GM19351 (cell line): Measurements from ENCODE around the gene FHIT.

Experiments used
- ATAC-seq: cut with Tn5 transposase; IDR thresholded peaks from one replicate; pipeline ENCODE4 v1.9.1; 2021; ENCODE audit warnings: mild to moderate bottlenecking, moderate library complexity; ENCODE audit not compliant: unreplicated experiment

The FHIT gene

DNA sequence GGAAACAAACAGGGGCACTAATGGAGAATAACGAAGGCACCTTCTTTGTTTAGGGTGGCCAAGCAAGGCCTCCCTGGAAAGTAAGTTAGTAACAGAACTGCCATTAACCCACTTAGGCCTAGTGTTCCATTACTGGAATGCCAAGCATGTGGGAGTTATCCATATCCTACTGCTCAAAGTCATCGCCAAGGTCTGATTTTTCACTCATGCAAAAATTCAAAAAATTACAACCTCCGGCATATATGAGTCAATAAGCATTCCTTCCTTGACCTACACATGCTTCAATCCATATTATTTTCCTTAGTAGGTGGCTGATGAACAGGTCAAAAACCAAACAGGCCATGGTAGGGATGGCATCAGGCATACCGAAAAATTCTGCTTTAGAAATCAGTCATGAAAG is 1097.2 kb downstream of the FHIT start:
- no peak for ATAC-seq

DNA sequence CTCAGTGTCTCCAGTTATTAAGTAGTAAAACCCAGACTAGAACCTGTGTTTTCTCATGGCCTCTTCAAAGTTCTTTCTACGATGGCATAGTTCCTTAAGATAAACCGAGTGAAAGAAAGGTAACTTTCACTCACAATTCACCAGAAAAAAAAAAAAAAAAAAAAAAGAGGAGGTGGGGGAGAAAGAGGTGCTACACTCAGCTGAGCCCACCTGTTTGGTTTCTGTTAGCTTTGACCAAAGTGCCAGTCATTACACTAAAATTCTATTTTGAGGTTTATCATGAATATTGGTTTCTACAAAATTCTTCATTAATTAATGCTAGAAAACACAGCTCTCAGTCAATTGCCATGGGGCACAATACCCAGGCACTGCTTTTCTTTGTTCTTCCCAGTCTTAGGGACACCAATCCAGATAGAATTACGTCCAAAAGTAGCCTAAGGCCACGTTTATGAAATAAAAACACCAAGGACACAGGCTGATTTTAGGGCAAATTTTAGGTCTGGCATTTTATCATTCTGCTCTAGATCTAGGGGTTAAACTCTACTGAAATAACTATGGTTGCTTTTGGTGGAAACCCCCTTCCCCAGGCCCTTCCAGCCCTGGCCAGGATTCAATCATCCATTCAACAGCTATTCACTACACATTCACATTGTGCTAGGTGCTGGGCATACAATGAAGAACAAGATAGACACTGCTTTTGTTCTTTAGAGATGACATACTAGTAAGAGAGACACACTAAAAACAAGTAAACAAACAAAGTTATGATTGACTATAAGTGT is 1097.8 kb downstream of the FHIT start:
- no peak for ATAC-seq

DNA sequence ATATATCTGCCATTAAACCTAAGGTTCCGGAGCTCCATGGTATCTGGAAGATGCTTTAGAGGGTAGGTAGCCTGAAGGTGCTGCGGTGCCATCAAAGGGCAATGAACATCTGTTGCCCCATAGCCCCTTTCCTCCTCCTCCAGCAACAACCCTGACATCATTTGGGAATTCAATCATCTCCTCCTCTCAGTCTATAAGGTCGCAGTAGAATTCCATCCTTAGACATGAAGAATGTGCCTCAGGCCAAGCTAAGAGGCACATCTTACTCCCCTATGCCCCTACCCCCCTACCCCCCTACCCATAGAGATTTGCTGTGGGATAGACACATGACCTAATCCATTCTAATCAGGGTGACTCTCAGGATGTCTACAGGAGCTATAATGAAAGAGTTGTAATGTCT is 1101.8 kb downstream of the FHIT start:
- no peak for ATAC-seq

DNA sequence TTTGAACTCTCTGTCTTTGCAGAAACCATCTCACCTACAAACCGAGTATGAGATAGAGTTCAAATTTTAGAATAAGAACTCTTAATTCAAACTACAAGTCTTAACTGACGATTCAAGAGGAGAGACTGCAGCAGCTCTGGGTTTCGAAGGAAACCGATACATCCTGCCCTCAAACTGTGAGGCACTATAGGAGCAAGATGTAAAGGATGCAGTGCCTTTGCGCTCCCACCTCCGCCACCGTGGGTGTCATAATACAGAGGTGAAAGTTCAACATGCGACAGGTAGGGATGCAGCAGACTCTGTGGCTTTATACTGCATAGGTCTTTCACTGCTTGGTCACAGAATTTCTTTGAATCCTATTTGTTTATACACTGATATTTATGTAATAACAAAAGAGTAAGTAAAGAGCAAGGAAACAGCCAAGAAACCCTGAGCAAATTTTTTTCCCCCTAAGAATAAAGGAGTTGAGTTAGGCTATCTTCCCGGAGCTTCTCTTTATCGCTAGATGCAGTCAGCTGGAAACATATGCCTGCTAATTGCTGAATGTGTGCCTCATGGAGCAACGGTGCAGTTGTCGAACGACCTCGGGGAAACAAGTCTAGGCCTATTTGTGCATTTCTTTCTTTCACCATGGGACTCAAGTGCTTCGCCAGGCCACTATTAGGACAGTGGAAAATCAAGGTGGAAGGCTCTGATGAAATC is 1103.9 kb downstream of the FHIT start:
- ATAC-seq, result no peak

DNA sequence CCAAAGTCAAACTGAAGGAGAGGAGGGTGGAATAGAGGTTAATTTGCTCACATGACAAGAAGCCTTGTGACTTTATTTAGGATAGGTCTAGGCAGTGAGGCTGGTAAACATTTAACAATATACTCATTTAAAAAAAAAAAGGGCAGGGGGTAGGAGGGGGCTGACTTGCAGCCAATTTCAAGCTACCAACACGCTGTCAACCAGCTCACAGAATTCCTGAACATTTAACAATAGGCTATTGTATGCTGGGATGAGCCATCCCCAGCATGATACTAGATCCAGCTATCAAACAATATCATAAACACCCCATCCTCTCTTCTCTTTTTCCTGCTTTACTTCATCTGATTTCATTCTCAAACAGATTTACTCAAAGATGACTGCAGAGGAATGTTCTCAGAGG is 1105.1 kb downstream of the FHIT start:
- ATAC-seq, result no peak

DNA sequence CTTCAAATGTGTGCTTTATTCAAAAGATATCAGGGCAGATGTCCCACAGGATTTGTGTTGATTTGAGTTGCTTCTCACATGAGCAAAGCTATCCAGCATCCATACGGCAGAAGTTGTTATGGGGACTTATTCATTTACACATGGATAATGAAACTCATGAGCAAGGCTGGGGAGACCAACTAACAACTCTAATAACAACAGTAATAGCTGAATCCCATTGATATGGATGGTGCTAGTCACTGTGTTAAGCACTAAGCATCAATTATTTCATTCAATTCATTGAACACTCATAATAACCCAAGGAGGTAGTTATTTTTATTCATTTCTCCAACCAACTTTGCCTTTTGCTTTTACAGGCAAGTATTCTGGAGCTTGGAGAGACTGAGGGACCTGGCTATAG is 1107.2 kb downstream of the FHIT start:
- no peak for ATAC-seq

DNA sequence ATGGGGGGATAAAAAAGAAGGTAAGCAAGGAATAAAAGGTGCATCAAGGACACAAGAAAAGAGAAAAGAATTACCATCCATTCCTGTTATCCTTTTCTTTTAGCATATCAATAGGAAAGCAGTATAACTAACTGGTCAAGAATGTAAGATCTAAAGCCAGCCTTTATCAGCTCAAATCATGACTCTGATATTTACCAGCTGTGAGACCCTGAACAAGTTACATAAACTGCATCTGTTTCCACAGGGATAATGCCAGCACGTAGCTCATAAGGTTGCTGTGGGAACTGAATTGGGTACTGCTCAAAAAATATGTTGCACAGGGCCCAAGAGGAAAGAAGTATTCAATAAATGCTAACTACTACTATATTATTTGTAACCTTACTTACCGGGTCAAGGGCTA is 1109.2 kb downstream of the FHIT start:
- no peak for ATAC-seq

DNA sequence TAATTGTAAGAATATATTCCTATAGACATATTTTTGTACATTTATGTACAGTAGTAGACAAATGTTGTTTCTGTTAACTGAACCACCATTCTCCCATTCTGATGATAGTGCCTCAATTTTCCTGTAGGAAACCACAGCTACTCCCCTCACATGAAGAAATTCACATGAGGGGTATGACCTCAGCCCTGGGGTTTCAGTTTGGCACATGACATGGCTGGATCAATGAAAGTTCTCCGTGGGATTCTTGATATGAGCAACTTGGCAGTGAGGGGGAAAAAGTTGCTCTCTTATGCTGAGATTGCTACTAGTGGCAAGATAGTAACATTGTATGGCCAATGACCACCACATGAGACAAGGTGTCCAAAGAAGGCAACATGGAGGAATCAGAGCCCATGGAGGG is 1111.1 kb downstream of the FHIT start:
- ATAC-seq, result no peak

DNA sequence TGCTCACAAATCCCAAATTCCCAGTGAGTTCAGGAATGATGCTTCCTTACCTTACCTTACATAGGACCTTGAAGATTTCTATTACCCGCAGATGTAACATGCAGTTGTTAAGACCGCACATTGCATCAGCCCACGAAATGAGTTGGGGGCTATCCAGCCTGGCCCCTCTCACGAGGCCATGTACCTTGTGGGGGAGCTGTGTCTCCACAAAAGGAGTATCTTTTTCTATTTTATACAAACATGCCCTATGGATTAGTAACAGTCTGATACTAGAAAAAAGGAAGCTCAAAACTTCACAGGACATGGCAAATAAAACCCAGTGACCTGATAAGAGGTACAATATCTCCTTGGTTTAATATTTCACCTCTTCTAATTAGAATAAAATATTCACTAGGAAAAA is 1114.7 kb downstream of the FHIT start:
- ATAC-seq, result no peak

DNA sequence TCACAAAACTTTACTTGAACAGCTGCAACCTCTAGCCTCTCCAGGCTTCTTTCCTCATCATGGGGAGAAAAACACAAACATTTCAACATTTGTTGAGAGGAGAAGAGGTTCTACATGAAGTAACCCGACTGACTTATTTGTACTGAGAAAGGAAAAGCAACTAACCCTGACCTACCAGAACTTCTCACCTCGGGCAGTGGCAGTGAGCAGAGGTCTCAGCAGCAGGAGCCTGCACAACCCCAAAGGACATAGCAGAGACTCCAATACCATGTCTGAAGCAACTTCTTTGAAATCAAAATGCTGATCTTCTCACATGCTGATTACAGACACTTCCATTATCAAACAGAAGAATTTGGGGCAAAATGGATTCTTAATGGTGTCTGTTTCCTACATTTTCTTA is 1115.8 kb downstream of the FHIT start:
- ATAC-seq, result no peak

DNA sequence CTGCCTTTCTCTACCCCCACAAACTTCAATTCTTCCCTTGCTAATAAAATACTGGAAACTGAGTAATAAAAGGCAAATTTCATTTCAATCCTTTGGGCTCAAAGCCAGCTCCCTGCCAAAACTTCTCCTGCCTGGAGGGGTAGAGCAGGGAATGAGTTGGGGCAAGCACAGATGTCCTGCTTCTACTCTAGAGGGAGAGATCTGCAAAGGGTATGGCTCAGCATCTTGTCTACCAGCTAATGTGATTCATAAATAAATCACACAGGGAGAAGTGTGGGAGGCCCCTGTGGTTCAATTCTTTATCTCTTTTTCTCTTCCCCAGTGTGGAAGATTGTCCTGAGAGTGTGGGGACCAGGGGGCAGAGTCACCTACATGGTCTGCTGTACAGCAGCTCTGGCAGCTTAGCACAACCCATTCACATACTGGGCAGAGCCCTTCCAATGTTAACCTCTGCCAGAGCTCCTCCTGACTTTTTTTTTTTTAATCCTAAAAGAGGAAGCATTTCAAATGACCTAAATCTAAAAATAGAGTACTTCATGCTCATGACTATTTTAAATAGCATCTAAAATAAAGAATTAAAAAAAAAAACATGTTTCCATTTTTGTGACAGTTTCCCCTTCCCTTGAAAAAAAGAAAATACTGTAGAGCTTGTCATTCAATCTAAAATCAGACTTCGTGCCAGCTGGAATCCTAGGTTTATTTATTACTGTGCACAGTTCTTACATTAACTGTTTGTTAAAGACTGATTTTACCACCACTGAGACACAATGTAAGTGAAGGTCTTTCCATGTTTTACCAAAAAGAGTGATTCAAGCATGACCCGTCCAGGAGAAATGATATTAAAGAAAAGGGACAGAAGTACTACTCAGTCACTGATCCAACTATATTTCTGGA is 1117.7 kb downstream of the FHIT start:
- ATAC-seq, result no peak

DNA sequence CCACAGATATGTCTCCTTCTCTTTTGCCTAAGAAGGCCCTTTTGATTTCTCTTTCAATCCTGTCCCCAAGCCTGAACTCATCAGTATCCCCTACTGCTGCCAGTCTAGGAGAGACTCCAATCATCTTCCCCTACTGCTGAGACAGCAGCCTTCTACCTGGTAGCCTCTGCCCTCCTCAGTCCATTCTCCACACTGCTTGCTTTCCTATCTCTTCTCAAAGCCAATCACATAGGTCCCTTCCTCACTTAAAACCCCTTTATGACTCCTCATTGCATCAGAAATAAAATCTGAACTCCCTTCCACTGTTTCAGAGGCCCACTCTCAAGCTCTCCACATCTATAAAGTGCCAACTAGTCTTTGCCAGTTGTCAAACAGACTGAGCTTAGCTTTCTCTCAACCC is 1119.6 kb downstream of the FHIT start:
- ATAC-seq, result no peak

DNA sequence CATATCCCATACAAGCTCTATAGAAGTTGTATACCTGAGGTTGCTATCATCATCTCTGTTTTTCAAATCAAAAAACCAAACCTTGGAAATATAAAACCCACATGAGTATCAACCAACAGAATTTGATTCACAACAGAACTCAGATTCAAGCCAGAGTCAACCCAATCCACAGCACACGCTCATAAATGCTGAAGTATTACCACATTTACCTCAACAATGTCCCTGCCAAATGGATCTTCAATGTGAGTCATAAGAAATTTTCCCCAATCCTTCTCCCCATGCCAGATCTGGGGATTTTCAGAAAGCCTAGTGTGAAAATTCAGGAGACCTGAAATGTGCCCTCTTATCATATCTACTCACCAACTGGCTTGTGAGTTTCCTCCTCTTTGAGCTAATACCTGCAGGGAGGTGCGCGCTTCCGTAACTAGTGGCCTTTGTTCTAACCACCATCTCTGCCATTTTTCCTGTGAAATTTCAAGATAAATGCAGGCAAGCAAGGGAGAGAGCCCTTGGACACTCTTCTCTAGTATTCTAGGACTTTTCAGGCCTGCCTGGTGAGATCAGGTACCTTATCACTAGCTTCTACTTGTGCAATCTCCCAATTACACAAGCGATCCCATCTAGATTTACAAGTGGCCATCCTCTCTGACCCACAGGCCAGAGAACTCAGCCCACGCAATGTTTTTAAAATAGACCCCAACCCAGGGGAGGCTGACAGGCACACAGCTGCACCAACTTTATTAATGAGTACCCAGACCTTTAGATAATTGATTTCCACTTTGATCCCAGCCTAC is 1124.5 kb downstream of the FHIT start:
- no peak for ATAC-seq

DNA sequence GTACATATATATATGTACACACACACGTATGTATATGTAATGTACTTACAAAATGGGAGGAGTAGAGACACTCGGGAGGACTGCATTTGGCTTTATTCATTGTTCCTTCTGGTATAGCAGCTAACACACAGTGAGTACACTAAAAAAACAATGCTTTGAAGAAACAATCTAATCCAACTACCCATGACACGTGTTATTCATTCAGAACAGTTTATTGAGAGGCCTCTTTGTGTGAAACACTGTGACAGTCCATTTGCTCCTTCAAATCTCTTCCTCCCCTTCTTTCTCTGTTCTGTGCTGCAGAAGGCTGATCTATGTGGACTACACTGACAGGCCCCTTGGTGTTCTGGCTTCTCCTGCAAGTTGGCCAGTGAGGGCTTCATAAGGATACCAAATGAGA is 1125.6 kb downstream of the FHIT start:
- no peak for ATAC-seq

DNA sequence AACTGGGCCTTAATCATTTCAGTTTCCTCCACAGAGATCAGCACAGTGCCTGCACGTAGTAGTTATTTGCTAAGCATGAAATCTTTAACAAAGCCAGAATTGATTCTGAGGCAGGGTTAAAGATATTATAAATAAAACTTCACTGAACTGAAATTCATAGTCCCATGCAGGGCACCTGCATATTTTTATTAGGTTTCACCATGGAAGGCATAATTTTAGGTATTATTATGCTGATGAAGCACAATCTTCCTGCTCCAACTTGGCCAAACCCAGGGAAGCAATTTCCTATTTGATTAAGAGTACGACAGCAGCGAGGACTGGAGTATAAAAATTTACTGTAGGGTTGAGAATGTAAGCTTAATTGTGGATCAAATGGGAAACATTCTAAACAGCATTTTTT is 1131.0 kb downstream of the FHIT start:
- ATAC-seq, result no peak

DNA sequence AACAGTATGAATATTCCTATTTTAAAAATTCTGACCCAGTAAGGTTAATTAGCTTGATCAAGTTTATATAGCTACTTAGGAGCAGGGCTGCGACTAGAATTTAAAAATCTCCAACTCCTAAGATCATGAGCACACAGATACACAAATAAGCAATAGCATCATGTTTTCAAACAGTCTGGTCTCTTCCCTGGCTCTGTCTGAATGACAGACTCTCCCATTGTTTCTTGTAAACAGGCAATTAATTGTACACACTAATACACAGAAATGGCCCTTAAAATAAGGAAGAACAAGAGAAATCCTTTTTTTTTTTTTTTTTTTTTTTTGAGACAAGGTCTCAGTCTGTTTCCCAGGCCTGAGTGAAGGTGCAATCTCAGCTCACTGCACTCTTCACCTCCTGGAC is 1137.1 kb downstream of the FHIT start:
- ATAC-seq, result no peak

DNA sequence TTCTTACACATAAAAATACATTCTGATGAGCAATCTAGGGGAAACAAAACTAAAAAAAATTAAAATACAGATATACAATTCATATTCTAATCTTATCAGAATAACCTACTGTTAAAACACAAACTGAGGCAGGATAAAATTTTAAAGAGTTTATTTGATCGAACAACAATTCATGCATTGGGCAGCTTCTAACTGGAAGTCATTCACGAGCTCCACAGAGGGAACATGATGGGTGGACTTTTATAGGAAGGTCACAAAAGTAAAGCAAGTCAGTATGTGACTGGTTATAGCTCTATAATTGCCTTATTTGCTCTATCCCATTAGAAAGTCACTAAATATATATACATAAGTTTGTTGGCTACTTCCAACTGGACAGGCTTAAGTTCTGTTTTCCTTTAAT is 1144.0 kb downstream of the FHIT start:
- ATAC-seq, result no peak

DNA sequence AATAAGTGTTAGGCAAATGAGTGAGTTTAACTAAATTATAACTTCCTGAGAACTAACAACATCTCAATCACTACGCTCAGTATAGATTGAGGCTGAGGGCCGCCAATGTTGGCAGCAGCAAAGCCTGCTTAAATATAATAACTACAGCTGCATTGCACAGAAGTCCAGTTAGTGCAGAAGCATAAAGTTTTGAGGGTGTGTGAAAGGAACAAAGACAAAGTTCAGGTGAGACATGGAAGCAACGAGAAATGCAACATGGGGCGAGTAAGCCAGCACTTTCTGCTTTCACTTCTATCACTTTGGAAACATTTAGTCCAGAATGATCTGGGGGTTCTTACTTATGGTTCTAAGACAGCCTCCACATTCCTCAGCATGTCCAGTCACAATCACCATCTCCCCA is 1149.1 kb downstream of the FHIT start:
- ATAC-seq, result no peak

DNA sequence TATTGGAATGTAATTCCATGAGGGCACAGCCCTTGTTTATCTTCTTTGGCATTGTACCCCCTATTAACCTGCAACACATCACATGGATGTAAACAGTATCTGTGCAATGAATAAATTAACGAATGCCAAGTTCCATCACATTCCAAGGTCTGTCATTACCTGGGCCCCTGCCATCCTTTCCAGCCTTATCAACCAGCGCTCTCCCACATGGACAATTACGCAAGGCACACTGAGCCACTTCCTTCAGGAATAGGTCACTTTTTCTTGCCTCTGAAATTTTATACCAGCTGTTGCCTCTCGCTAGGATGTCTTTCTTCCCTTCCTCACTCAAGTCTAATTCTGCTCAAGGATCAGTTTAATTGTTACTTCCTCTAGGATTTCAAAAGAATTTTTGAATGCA is 1149.6 kb downstream of the FHIT start:
- ATAC-seq, result no peak

DNA sequence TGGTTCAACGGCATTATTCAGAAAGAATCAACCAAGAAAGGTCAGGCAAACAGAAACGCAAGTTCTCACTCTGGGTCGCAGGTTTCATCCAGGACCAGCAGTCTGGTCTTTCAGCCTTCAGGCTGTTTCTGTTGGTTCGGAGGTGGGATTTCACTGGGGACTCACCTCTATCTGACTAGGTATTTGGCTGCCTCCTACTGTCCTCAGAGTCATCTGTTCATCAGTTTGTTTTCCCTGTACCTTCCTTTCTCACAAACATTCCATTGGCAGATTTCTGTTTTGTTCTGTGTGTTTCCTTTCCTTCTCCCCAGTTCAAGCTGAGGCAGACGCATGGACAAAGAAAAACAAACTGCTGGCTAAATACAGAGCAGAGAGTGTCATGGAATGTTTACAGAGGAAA is 1154.8 kb downstream of the FHIT start:
- ATAC-seq, result no peak

DNA sequence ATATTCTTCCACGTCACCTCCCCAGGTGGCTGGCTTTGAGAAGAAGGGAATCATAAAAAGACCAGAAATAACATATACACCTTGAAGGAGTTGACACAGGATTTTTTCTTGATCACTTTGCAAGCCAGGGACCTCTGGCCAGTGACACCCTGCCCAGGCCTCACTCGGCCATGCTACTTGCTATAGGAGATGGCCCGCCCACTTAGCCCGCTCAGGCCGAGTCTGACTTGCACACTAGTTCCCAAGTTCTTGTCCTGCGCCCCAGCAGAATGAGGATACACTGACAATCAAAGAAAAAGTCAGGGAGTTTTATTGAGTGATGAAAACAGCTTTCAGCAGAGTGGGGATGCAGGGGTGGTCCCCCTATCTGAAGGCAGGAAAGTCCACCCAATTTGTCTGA is 1155.3 kb downstream of the FHIT start:
- ATAC-seq, result no peak
